ENCODE results near the gene SLC22A12.

DNA sequence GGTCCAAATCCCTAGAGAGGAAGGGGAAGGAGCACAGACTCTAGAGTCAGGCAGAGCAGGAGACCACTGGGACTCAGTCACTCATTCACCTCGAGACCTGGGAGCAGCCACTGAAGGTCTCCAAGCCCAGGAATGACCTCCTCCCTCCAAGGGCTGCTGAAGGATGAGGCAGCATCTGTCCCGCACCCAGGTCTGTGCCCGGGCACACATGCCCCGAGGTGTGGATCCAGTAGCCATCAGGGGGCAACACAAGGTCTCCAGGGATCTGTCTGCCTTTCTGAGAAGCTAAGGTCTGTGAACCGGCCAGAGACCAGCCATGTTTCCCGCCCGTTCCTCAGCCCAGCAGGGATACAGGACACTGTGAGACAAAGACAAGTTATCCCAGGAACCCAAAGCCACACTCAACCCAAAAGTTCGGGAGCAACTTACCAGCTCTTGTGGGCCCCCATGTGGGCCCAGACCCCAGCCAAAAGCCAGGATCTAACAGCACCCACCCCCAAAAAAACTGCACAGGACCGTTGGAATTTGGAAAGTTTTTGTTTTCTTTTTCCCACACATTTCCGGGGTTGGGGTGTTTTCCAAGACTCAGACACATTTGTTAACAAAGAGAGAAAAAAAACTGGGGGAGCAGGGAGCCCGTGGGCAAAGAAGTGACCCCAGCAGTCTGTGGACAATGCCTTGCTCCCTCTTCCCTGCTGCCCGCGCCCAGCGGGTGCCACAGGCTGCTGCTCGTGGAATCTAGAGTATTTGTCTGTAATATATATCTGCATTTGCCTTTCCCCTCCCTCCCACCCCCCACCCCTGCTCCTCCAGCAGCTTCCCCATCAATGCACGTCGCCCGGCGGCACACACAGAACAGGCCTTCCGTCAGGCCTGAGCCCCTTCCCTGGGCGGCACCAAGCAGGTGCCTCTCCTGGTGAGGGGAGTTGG lies 14.9 kb downstream of the SLC22A12 start:
- no peak for TF ChIP-seq CTCF (IDR thresholded peaks at IDR 0.05; ENCODE audit: extremely low read depth in 1 of 2, insufficient read depth in 1 of 2, low read depth in 1 of 2, low read length in 2 of 2)
- no peak for TF ChIP-seq POLR2A (IDR thresholded peaks at IDR 0.05; ENCODE audit: low read depth, low read length)
